ENCODE measurements around the gene SRSF3. TPM values are rescaled to one million over a fixed set of nuclear protein-coding genes. Genes with fewer than 3 reads are reported as not detected.
A peak's percentile ranks its signal among the peaks of the same experiment; 100 is the strongest.

SRSF3 gene
- total RNA-seq, 1 experiment from 2014 or later: 682 TPM

GRCh38 chr6:36643977-36644376, 49.8 kb downstream of the SRSF3 start:
- no peak for DNase-seq (ENCODE audit: low spot score)
- Histone ChIP-seq H3K27ac (ENCODE audit: low read depth, low read length, poor library complexity, severe bottlenecking) (no peak overlapping the region), H3K27me3 (replicated peaks; ENCODE audit: insufficient read depth, low read depth, low read length, poor library complexity) (no peaks in the 10 kb centered on the region), H3K4me1 (ENCODE audit: insufficient read depth, low read length, poor library complexity, severe bottlenecking) (peaks cover 2% of the 10 kb centered on the region), H3K4me3 (ENCODE audit: low read depth, low read length, poor library complexity, severe bottlenecking) (no peak overlapping the region), H3K9me3 (ENCODE audit: low read depth, low read length, poor library complexity, severe bottlenecking) (no peaks in the 10 kb centered on the region), H3K36me3 (ENCODE audit: insufficient read depth, low read length, poor library complexity, severe bottlenecking) (no peaks in the 10 kb centered on the region)
- ChIA-PET POLR2A (ENCODE audit: low non-redundant PET) (interaction anchor here (1.1 kb wide), 1 partner anchor 23 kb away, joined by 3 read pairs; no protein-coding TSS in a partner anchor), CTCF (no interaction called here)
- intact Hi-C loops (cut with micrococcal nuclease; ENCODE audit: unreplicated experiment): no loop called here
- TF ChIP-seq EZH2 (IDR thresholded peaks at IDR 0.05; ENCODE audit: borderline replicate concordance, low read depth, low read length, poor library complexity, severe bottlenecking): no peak
- TF ChIP-seq, protein P1, sequence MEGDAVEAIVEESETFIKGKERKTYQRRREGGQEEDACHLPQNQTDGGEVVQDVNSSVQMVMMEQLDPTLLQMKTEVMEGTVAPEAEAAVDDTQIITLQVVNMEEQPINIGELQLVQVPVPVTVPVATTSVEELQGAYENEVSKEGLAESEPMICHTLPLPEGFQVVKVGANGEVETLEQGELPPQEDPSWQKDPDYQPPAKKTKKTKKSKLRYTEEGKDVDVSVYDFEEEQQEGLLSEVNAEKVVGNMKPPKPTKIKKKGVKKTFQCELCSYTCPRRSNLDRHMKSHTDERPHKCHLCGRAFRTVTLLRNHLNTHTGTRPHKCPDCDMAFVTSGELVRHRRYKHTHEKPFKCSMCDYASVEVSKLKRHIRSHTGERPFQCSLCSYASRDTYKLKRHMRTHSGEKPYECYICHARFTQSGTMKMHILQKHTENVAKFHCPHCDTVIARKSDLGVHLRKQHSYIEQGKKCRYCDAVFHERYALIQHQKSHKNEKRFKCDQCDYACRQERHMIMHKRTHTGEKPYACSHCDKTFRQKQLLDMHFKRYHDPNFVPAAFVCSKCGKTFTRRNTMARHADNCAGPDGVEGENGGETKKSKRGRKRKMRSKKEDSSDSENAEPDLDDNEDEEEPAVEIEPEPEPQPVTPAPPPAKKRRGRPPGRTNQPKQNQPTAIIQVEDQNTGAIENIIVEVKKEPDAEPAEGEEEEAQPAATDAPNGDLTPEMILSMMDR (conservative IDR thresholded peaks at IDR 0.05; ENCODE audit: low read depth, low read length): no peak
- no TSS peak for BruUV-seq (replicated peaks)

DNA sequence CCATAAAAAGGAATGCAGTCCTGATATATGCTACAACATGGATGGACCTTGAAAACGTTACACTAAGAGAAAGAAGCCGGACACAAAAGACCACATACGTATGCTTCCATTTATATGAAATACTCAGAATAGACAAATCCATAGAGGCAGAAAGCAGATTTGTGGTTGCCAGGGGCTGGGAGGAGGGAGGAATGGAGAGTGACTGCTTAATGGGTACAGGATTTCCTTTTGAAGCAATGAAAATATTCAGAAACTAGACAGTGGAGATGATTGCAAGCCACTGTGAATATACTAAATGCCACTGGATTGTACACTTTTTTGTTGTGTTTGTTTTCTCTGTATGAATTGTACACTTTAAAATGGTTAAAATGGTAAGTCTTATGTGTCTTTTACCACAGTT, 54.9 kb downstream of the SRSF3 start:
- intact Hi-C loops (cut with micrococcal nuclease; ENCODE audit: unreplicated experiment): no loop called here

GRCh38 chr6:36649701-36650484, 55.7 kb downstream of the SRSF3 start:
- Histone ChIP-seq H3K4me3 (ENCODE audit: low read depth, low read length, poor library complexity, severe bottlenecking) (no peak overlapping the region), H3K36me3 (ENCODE audit: insufficient read depth, low read length, poor library complexity, severe bottlenecking) (no peaks in the 10 kb centered on the region), H3K4me1 (ENCODE audit: insufficient read depth, low read length, poor library complexity, severe bottlenecking) (peaks cover 25% of the 10 kb centered on the region), H3K27me3 (replicated peaks; ENCODE audit: insufficient read depth, low read depth, low read length, poor library complexity) (no peaks in the 10 kb centered on the region), H3K27ac (ENCODE audit: low read depth, low read length, poor library complexity, severe bottlenecking) (peak overlapping the region; percentile 77), H3K9me3 (ENCODE audit: low read depth, low read length, poor library complexity, severe bottlenecking) (no peaks in the 10 kb centered on the region)
- BruUV-seq (replicated peaks): no TSS peak
- POLR2A ChIA-PET (ENCODE audit: low non-redundant PET): no interaction called here
- intact Hi-C loops (cut with micrococcal nuclease; ENCODE audit: unreplicated experiment): no loop called here
- TF ChIP-seq, protein P1 (conservative IDR thresholded peaks at IDR 0.05; ENCODE audit: low read depth, low read length): no peak
- no peak for TF ChIP-seq EZH2 (IDR thresholded peaks at IDR 0.05; ENCODE audit: borderline replicate concordance, low read depth, low read length, poor library complexity, severe bottlenecking)
- CTCF ChIA-PET: interaction anchor here (0.6 kb wide), 1 partner anchor 285 kb away, joined by 7 read pairs; no protein-coding TSS in a partner anchor
- peak; percentile 51 for DNase-seq (ENCODE audit: low spot score)

More for the DNA sequence above, 54.9 kb downstream of the SRSF3 start:
- H3K9me3 ChIP-seq (ENCODE audit: low read depth, low read length, poor library complexity, severe bottlenecking): no peaks in the 10 kb centered on the region
- H3K4me3 ChIP-seq (ENCODE audit: low read depth, low read length, poor library complexity, severe bottlenecking): no peak overlapping the region
- CTCF ChIA-PET: no interaction called here
- H3K36me3 ChIP-seq (ENCODE audit: insufficient read depth, low read length, poor library complexity, severe bottlenecking): no peaks in the 10 kb centered on the region
- H3K27me3 ChIP-seq (replicated peaks; ENCODE audit: insufficient read depth, low read depth, low read length, poor library complexity): no peaks in the 10 kb centered on the region
- no peak for TF ChIP-seq EZH2 (IDR thresholded peaks at IDR 0.05; ENCODE audit: borderline replicate concordance, low read depth, low read length, poor library complexity, severe bottlenecking)
- TF ChIP-seq, protein P1 (conservative IDR thresholded peaks at IDR 0.05; ENCODE audit: low read depth, low read length): no peak
- H3K4me1 ChIP-seq (ENCODE audit: insufficient read depth, low read length, poor library complexity, severe bottlenecking): peaks cover 23% of the 10 kb centered on the region
- no TSS peak for BruUV-seq (replicated peaks)
- no peak for DNase-seq (ENCODE audit: low spot score)
- POLR2A ChIA-PET (ENCODE audit: low non-redundant PET): no interaction called here
- peak overlapping the region; percentile 77 for H3K27ac ChIP-seq (ENCODE audit: low read depth, low read length, poor library complexity, severe bottlenecking)
